ENCODE results near the gene SDK1.

Gene SDK1

GRCh38 chr7:4045975-4046374 is 744.9 kb downstream of the SDK1 start:
- no peak for DNase-seq (ENCODE audit: low read depth)
- in situ Hi-C loops (cut with HindIII; ENCODE audit: low sequenced_read_pairs) = no loop called here
- no peak overlapping the region for H3K4me3 ChIP-seq (ENCODE audit: low read depth, low read length)
- no peak for TF ChIP-seq CTCF (IDR thresholded peaks at IDR 0.05; ENCODE audit: low read depth, low read length, missing control alignments)

DNA sequence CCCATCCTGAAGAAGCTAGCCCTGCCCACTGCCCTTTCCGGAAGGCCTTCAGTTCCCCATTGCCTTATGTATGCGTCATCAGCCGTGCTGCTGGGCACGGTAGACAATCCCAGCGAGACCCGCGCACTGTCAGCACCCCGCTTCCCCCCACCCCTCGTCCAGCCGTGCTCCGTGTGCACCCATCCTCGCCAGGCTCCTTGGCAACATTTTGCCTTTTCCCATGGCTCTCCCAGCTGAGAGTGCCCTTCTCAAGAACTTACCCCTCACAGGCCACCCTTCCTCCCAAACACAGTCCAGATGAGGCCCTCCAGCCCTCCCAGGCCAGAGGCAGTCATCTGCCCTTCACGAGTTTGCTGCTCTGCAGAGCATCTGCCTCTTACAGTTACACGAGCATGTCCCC is 747.3 kb downstream of the SDK1 start:
- no peak overlapping the region for H3K4me3 ChIP-seq (ENCODE audit: low read depth, low read length)
- no peak for DNase-seq (ENCODE audit: low read depth)
- in situ Hi-C loops (cut with HindIII; ENCODE audit: low sequenced_read_pairs) = no loop called here
- no peak for TF ChIP-seq CTCF (IDR thresholded peaks at IDR 0.05; ENCODE audit: low read depth, low read length, missing control alignments)

GRCh38 chr7:4049202-4049601 is 748.1 kb downstream of the SDK1 start:
- in situ Hi-C loops (cut with HindIII; ENCODE audit: low sequenced_read_pairs) = no loop called here

DNA sequence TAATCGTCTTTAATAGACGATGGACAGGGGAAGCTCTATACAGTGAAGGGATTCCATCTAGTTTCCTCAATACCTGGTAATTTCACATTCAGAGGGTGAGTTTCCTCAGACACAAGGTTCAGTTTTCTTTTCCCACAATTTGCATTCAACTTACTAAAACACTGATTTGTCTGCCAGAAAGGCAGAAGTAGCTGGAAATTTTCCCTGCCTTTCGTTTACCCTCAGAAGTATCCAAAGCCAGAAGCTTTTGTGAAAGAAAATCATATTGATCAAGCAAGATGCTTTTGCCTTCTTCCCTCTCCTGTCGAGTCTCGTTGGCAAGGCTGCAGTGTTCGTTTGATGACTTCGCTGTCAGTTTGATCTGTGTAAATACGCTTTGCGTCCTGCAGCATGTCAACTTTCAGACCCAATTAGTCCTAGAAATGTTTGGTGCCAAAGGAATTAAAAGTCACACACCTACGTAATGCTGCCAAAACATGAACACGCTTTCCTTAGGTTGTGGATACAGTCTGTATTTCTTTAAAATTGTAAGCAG is 749.1 kb downstream of the SDK1 start:
- in situ Hi-C loops (cut with HindIII; ENCODE audit: low sequenced_read_pairs) = no loop called here
- DNase-seq (ENCODE audit: low read depth) = no peak
- no peak overlapping the region for H3K4me3 ChIP-seq (ENCODE audit: low read depth, low read length)
- TF ChIP-seq CTCF (IDR thresholded peaks at IDR 0.05; ENCODE audit: low read depth, low read length, missing control alignments) = no peak

More at GRCh38 chr7:4049202-4049601, 748.1 kb downstream of the SDK1 start:
- no peak overlapping the region for H3K4me3 ChIP-seq (ENCODE audit: low read depth, low read length)
- DNase-seq (ENCODE audit: low read depth) = no peak
- no peak for TF ChIP-seq CTCF (IDR thresholded peaks at IDR 0.05; ENCODE audit: low read depth, low read length, missing control alignments)

- no peak for DNase-seq (ENCODE audit: low read depth)
- in situ Hi-C loops (cut with HindIII; ENCODE audit: low sequenced_read_pairs) = no loop called here
- H3K4me3 ChIP-seq (ENCODE audit: low read depth, low read length) = no peak overlapping the region
- no peak for TF ChIP-seq CTCF (IDR thresholded peaks at IDR 0.05; ENCODE audit: low read depth, low read length, missing control alignments)
Measured at GRCh38 chr7:4051696-4052095, 750.6 kb downstream of the SDK1 start.

DNA sequence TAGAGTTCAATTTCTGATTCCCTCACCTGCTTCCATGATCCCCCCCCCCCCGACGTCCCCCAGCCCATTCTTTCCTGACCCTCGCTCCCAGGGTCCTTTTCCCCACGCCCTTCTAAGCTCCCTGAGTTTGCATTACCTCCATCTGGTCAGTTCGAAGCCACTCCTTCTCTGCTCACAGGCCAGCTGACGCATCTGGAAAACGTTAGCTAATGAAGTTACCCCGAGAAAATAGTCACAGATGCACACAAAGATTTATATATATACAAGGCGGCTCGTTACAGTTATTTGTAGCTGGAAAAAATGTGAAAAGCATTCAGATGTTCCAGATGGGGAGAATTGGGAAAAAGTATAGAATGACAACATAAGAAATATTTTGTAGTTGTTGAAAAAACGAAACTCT is 751.1 kb downstream of the SDK1 start:
- TF ChIP-seq CTCF (IDR thresholded peaks at IDR 0.05; ENCODE audit: low read depth, low read length, missing control alignments) = no peak
- no peak for DNase-seq (ENCODE audit: low read depth)
- in situ Hi-C loops (cut with HindIII; ENCODE audit: low sequenced_read_pairs) = no loop called here
- H3K4me3 ChIP-seq (ENCODE audit: low read depth, low read length) = no peak overlapping the region

GRCh38 chr7:4054158-4054557 is 753.1 kb downstream of the SDK1 start:
- no peak for TF ChIP-seq CTCF (IDR thresholded peaks at IDR 0.05; ENCODE audit: low read depth, low read length, missing control alignments)
- in situ Hi-C loops (cut with HindIII; ENCODE audit: low sequenced_read_pairs) = no loop called here
- DNase-seq (ENCODE audit: low read depth) = no peak
- H3K4me3 ChIP-seq (ENCODE audit: low read depth, low read length) = no peak overlapping the region

Measured in astrocyte of the cerebellum (primary cell).